ENCODE measurements around the gene PLCD4.

The PLCD4 gene

DNA sequence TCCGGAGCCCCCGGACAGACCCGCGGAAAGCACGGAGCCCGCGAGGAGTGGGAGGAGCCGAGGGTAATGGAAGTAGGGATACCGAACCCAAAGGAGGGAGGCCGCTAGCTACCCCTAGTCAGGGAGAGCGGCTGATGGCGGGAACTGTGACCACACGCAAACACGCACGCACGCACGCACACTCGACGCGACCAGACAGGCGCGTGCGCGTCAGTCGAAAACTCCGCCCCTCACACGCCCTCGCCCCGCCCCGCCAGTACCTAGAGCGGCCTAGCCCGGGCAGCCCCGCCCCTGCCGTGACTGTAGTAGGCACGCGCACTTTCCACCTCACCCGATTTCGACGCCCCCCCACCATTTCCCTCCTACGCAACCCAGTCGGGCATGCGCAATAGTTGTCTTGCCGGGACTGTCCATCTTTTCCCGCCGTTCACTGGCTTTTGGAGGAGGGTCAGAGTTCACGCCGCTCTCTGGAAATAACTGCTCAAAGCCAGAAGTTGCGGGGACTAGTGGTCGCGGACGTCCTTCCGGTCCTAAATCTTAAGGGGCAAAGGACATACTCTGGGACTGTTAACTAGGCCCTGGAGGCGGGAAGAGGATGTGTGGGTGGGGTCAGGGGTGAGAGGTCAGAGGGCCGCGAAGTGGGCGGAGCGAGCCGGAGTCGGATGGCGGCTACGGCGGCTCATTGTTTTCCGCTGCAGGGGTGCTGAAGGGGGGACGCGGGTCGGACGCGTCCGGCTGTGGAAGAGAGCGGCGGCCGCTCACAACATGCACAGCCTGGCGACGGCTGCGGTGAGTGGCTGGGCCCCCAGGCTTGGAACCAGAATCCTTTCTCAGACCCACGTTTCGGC lies 39.3 kb upstream of the PLCD4 start, which contains the start of the genes CNOT9 and USP37:
Gene CNOT9, plus strand, starts transcription at position 650 of the 848 bp plus-strand sequence. Its CDS starts 116 bp downstream, at position 766.
Gene USP37, minus strand, starts transcription at position 162 of the 848 bp plus-strand sequence. CDS start 9,698 bp downstream, outside the sequence.
- ChIA-PET POLR2A (interaction anchor here (0.8 kb wide), 1 partner anchor 10 kb away, joined by 3 read pairs; no protein-coding TSS in a partner anchor), CTCF (interaction anchor here (1.1 to 1.6 kb wide), 2 partner anchors 80 to 279 kb away, joined by 3 read pairs; no protein-coding TSS in a partner anchor)
- TF ChIP-seq, protein P1, sequence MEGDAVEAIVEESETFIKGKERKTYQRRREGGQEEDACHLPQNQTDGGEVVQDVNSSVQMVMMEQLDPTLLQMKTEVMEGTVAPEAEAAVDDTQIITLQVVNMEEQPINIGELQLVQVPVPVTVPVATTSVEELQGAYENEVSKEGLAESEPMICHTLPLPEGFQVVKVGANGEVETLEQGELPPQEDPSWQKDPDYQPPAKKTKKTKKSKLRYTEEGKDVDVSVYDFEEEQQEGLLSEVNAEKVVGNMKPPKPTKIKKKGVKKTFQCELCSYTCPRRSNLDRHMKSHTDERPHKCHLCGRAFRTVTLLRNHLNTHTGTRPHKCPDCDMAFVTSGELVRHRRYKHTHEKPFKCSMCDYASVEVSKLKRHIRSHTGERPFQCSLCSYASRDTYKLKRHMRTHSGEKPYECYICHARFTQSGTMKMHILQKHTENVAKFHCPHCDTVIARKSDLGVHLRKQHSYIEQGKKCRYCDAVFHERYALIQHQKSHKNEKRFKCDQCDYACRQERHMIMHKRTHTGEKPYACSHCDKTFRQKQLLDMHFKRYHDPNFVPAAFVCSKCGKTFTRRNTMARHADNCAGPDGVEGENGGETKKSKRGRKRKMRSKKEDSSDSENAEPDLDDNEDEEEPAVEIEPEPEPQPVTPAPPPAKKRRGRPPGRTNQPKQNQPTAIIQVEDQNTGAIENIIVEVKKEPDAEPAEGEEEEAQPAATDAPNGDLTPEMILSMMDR (IDR thresholded peaks at IDR 0.05; ENCODE audit: insufficient read depth, low read length, missing control alignments), result no peak
- DNase-seq (ENCODE audit: low read depth, low spot score), result peak; percentile 79
- peak within 1 kb of the TSS; percentile 90 for H3K4me3 ChIP-seq (ENCODE audit: low read depth, low read length)

DNA sequence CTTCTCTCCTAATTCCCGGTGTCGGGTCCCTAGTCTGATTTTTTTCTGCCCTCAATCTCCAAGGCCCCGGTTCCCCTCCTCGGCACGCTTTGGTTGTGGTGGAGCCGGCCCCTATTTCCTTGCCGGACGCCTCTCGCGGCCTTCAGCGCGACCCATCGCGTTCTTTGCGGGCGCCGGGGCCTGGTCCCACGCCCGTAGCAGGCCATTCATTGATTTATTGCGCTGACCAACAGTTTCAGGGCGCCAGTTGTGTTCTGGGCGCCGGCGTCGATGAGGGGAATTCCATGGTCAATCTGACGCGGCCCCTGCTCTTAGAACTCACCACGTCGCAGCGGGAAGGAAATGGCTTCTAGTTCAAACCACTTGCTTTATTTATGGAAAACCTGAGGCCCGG lies 38.7 kb upstream of the PLCD4 start:
- no peak for DNase-seq (ENCODE audit: low read depth, low spot score)
- peak overlapping the region; percentile 78 for H3K4me3 ChIP-seq (ENCODE audit: low read depth, low read length)
- TF ChIP-seq, protein P1 (IDR thresholded peaks at IDR 0.05; ENCODE audit: insufficient read depth, low read length, missing control alignments), result no peak
- ChIA-PET CTCF (interaction anchor here (1.8 to 2.3 kb wide), 2 partner anchors 10 to 79 kb away, joined by 5 to 10 read pairs; no protein-coding TSS in a partner anchor), POLR2A (no interaction called here)

DNA sequence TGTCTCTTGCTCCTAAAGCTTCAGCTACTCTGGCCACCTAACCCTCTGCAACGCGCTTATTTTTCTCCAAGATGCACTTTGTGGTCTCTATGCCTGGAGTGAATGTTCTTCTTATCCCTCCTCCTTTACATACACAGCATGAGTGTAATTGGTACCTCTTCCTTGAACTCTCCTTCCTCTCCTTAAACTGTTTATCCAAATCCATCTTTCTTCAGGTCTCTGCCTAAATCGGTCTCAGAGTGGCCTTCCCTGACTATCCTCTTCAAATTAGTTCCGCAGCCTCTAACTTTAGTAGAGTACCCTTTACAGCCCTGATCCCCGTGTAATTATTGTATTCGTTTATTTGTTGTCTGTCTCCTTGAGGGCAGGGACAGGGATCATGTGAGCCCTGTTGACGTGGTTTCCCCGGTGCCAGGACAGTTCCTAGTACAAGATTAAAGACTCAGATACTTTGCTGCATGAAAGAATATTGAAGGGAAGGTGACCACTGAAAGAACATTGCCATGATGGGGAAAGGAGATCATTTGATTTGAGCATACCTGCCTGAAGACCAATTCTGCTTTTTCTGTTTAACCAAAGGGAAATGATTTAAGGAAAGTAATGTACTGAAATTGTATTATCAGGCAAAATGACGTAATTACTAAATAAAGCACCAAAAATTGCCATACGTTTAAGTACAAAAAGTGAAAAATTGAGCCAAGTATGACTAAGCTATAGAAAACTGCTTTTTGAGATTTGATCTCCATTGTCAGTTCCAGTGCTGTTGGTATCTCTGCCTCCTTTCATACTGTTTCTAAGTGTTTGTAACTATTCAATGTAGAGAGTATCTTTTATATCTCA lies 37.8 kb upstream of the PLCD4 start:
- TF ChIP-seq, protein P1 (IDR thresholded peaks at IDR 0.05; ENCODE audit: insufficient read depth, low read length, missing control alignments), result no peak
- ChIA-PET POLR2A (interaction anchor here (0.9 to 1.2 kb wide), 2 partner anchors 12 to 38 kb away, joined by 5 read pairs; partner anchors contain the start of gene PLCD4), CTCF (interaction anchor here (0.9 to 2.3 kb wide), 3 partner anchors 9 to 78 kb away, joined by 3 to 10 read pairs (median 5); no protein-coding TSS in a partner anchor)
- peak overlapping the region; percentile 78 for H3K4me3 ChIP-seq (ENCODE audit: low read depth, low read length)
- no peak for DNase-seq (ENCODE audit: low read depth, low spot score)

DNA sequence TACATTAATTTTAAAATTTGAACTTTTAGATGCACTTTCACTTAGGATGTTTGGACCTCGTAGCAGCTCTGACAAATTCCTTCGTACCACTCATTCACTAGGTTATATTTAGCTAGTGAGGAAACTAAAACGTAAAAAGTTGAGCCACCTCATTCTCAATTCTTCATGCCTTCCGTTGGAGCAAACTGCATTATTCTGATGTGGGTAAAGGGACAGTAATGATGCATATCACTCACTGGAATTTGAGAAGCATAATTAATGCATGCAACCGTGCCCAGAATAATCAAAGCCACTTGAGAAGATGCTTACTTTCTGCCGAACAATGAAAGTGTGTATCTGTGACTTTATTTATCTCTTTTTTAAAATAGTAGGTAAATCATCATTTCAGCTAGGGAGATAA lies 36.8 kb upstream of the PLCD4 start:
- DNase-seq (ENCODE audit: low read depth, low spot score), result no peak
- ChIA-PET POLR2A (interaction anchor here (0.9 to 1.2 kb wide), 2 partner anchors 12 to 37 kb away, joined by 5 read pairs; partner anchors contain the start of gene PLCD4), CTCF (interaction anchor here (0.9 to 2.3 kb wide), 2 partner anchors 48 to 77 kb away, joined by 3 to 10 read pairs; no protein-coding TSS in a partner anchor)
- peak overlapping the region; percentile 78 for H3K4me3 ChIP-seq (ENCODE audit: low read depth, low read length)
- TF ChIP-seq, protein P1 (IDR thresholded peaks at IDR 0.05; ENCODE audit: insufficient read depth, low read length, missing control alignments), result no peak

DNA sequence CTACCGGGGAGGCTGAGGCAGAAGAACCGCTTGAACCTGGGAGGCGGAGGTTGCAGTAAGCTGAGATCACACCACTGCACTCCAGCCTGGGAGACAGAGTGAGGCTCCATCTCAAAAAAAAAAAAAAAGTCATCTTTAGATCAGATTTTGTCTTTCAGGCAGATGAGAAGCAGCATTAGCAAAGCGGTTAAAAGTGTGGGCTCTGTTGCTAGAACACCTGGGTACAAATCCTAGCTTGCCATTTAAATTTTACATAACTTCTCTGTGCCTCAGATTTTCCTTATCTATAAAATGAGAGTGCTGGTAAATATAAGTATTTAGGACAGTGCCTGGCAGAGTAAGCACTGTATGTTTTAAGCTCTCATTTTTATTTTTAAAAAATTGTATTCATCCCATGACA lies 30.8 kb upstream of the PLCD4 start:
- CTCF ChIA-PET, result interaction anchor here (0.7 kb wide), 1 partner anchor 16 kb away, joined by 4 read pairs; no protein-coding TSS in a partner anchor
- TF ChIP-seq, protein P1 (IDR thresholded peaks at IDR 0.05; ENCODE audit: insufficient read depth, low read length, missing control alignments), result no peak

More for the DNA sequence above, 30.8 kb upstream of the PLCD4 start:
- no peak overlapping the region for H3K4me3 ChIP-seq (ENCODE audit: low read depth, low read length)
- POLR2A ChIA-PET, result no interaction called here
- DNase-seq (ENCODE audit: low read depth, low spot score), result no peak
